Adrenal gland (tissue), 5 donors: ENCODE results near the gene RBMS1.

Experiments used
- CTCF ChIP-seq, 6 experiments: fragments of 450-650 bp in 4 of 6; fragments of 200-600 bp in 2 of 6; sonication (generic) in 1 of 6; IDR thresholded peaks; 1 replicate in 5 of 6; 2 replicates in 1 of 6; pipeline versions ENCODE4 v1.5.1 to v1.8.0; 2016 to 2021; ENCODE audit warnings: antibody characterized with exemption in 6 of 6, mild to moderate bottlenecking in 2 of 6, moderate library complexity in 1 of 6
- POLR2A ChIP-seq, 2 donors: fragments of 450-650 bp; IDR thresholded peaks; one replicate each; pipeline ENCODE4 v1.6.1; 2017; ENCODE audit warnings: antibody characterized with exemption in 2 of 2, mild to moderate bottlenecking in 2 of 2, moderate library complexity in 1 of 2
- donor health status: DM: no; HTN: no; CAD: no.

- TF ChIP-seq CTCF (IDR thresholded peaks at IDR 0.05) (no peak), POLR2A (IDR thresholded peaks at IDR 0.05) (no peak)
These were observed 33.9 kb downstream of the RBMS1 start for GRCh38 chr2:160459538-160460332.
